ENCODE results near the gene PTPRN2. TPM values are rescaled to one million over a fixed set of nuclear protein-coding genes. Genes with fewer than 3 reads are reported as not detected.

The PTPRN2 gene
- total RNA-seq, 1 donor from 2014 or later = 15.4 TPM

- Mint-ChIP-seq H3K27ac (no peak overlapping the region), H3K4me3 (no peak overlapping the region), H3K4me1 (ENCODE audit: unreplicated experiment) (peaks cover 5% of the 10 kb centered on the region), H3K36me3 (peaks cover 4% of the 10 kb centered on the region), H3K27me3 (peaks cover 5% of the 10 kb centered on the region), H3K9me3 (peaks cover 5% of the 10 kb centered on the region)
- DNase-seq (ENCODE audit: extremely low spot score, unreplicated experiment) = no peak
- TF ChIP-seq CTCF (conservative IDR thresholded peaks at IDR 0.05) = no peak
Measured at GRCh38 chr7:158316466-158317031, 271.1 kb downstream of the PTPRN2 start.

GRCh38 chr7:158315881-158316280 lies 271.7 kb downstream of the PTPRN2 start:
- Mint-ChIP-seq H3K27me3 (peaks cover 5% of the 10 kb centered on the region), H3K36me3 (peaks cover 4% of the 10 kb centered on the region), H3K27ac (no peak overlapping the region), H3K9me3 (peaks cover 5% of the 10 kb centered on the region), H3K4me1 (ENCODE audit: unreplicated experiment) (peaks cover 5% of the 10 kb centered on the region), H3K4me3 (no peak overlapping the region)
- DNase-seq (ENCODE audit: extremely low spot score, unreplicated experiment) = no peak
- no peak for TF ChIP-seq CTCF (conservative IDR thresholded peaks at IDR 0.05)

- H3K36me3 Mint-ChIP-seq = peaks cover 4% of the 10 kb centered on the region
- H3K27me3 Mint-ChIP-seq = peaks cover 5% of the 10 kb centered on the region
- peaks cover 5% of the 10 kb centered on the region for H3K9me3 Mint-ChIP-seq
- DNase-seq (ENCODE audit: extremely low spot score, unreplicated experiment) = no peak
- H3K4me1 Mint-ChIP-seq (ENCODE audit: unreplicated experiment) = peaks cover 5% of the 10 kb centered on the region
- TF ChIP-seq CTCF (conservative IDR thresholded peaks at IDR 0.05) = no peak
- no peak overlapping the region for H3K4me3 Mint-ChIP-seq
- no peak overlapping the region for H3K27ac Mint-ChIP-seq
Measured at GRCh38 chr7:158315326-158315725, 272.3 kb downstream of the PTPRN2 start.

GRCh38 chr7:158314394-158314793 lies 273.2 kb downstream of the PTPRN2 start:
- Mint-ChIP-seq H3K36me3 (peaks cover 4% of the 10 kb centered on the region), H3K27ac (no peak overlapping the region), H3K27me3 (peaks cover 5% of the 10 kb centered on the region), H3K9me3 (peaks cover 5% of the 10 kb centered on the region), H3K4me3 (no peak overlapping the region), H3K4me1 (ENCODE audit: unreplicated experiment) (peaks cover 5% of the 10 kb centered on the region)
- TF ChIP-seq CTCF (conservative IDR thresholded peaks at IDR 0.05) = no peak
- no peak for DNase-seq (ENCODE audit: extremely low spot score, unreplicated experiment)

- DNase-seq (ENCODE audit: extremely low spot score, unreplicated experiment) = no peak
- Mint-ChIP-seq H3K9me3 (peaks cover 5% of the 10 kb centered on the region), H3K27me3 (peaks cover 5% of the 10 kb centered on the region), H3K27ac (no peak overlapping the region), H3K4me3 (no peak overlapping the region), H3K36me3 (peaks cover 4% of the 10 kb centered on the region), H3K4me1 (ENCODE audit: unreplicated experiment) (peaks cover 5% of the 10 kb centered on the region)
- no peak for TF ChIP-seq CTCF (conservative IDR thresholded peaks at IDR 0.05)
Measured at GRCh38 chr7:158313931-158314330, 273.7 kb downstream of the PTPRN2 start.

GRCh38 chr7:158312789-158313188 lies 274.8 kb downstream of the PTPRN2 start:
- peaks cover 5% of the 10 kb centered on the region for H3K9me3 Mint-ChIP-seq
- TF ChIP-seq CTCF (conservative IDR thresholded peaks at IDR 0.05) = no peak
- no peak overlapping the region for H3K4me3 Mint-ChIP-seq
- peaks cover 5% of the 10 kb centered on the region for H3K4me1 Mint-ChIP-seq (ENCODE audit: unreplicated experiment)
- no peak overlapping the region for H3K27ac Mint-ChIP-seq
- peaks cover 5% of the 10 kb centered on the region for H3K27me3 Mint-ChIP-seq
- no peak for DNase-seq (ENCODE audit: extremely low spot score, unreplicated experiment)
- peaks cover 4% of the 10 kb centered on the region for H3K36me3 Mint-ChIP-seq

Data from type B pancreatic cell (in vitro differentiated cells).